OCI-LY7 (cell line): ENCODE data around the gene GNAI2. TPM values are rescaled to one million over a fixed set of nuclear protein-coding genes. Genes with fewer than 3 reads are reported as not detected.

Source experiments
- BruUV-seq: library from RNA; stranded (reverse); fragments of 400-500 nt; replicated peaks from 2 replicates; lab custom pipeline; 2021; lab: Mats Ljungman, UMichigan
- CTCF ChIA-PET: fragments of 300-600 bp; sonication (Branson Sonifier 250); formaldehyde crosslinking; loops from one replicate; lab custom pipeline; 2022; ENCODE audit warnings: antibody characterized with exemption; ENCODE audit not compliant: unreplicated experiment; lab: Charles Lee
- POLR2A ChIA-PET: fragments of 300-600 bp; sonication (Branson Sonifier 250); formaldehyde crosslinking; loops from one replicate; lab custom pipeline; 2022; ENCODE audit warnings: antibody characterized with exemption; lab: Charles Lee
- DNase-seq: peaks from one replicate; pipeline ENCODE4 v3.0.0-alpha.2; 2015; ENCODE audit warnings: low spot score
- H2AFZ ChIP-seq: fragments of 200-600 bp; sonication (generic), shearing (Covaris generic); 2 replicates; pipeline ENCODE4 v1.6.1; 2014; ENCODE audit warnings: mild to moderate bottlenecking, antibody characterized with exemption, low read length, moderate library complexity
- H3K27ac ChIP-seq: fragments of 200-600 bp; sonication (generic); 2 replicates; pipeline ENCODE4 v1.5.1; 2014; ENCODE audit warnings: mixed run types, low read depth, mild to moderate bottlenecking, moderate library complexity, low read length, inconsistent platforms; ENCODE audit not compliant: poor library complexity, severe bottlenecking
- H3K36me3 ChIP-seq: fragments of 200-600 bp; sonication (generic); 2 replicates; pipeline ENCODE4 v1.6.1; 2014; ENCODE audit warnings: mild to moderate bottlenecking, antibody characterized with exemption, low read length, moderate library complexity, mixed read lengths; ENCODE audit not compliant: insufficient read depth
- H3K4me1 ChIP-seq: fragments of 200-600 bp; sonication (generic); 2 replicates; pipeline ENCODE4 v1.5.1; 2014; ENCODE audit warnings: mild to moderate bottlenecking, low read length; ENCODE audit not compliant: insufficient read depth, poor library complexity, severe bottlenecking
- H3K4me2 ChIP-seq: fragments of 200-600 bp; sonication (generic); 2 replicates; pipeline ENCODE4 v1.6.1; 2014; ENCODE audit warnings: mild to moderate bottlenecking, low read length
- H3K4me3 ChIP-seq: fragments of 200-600 bp; sonication (generic); 2 replicates; pipeline ENCODE4 v1.5.1; 2014; ENCODE audit warnings: mild to moderate bottlenecking, low read depth, low read length; ENCODE audit not compliant: poor library complexity, severe bottlenecking
- H3K79me2 ChIP-seq: fragments of 200-600 bp; sonication (generic); 2 replicates; pipeline ENCODE4 v1.6.1; 2016; ENCODE audit warnings: low read depth, mild to moderate bottlenecking, low read length, moderate library complexity, mixed read lengths; ENCODE audit not compliant: insufficient read depth
- H3K9me2 ChIP-seq: fragments of 200-600 bp; sonication (generic); 2 replicates; pipeline ENCODE4 v1.6.1; 2016; ENCODE audit warnings: mild to moderate bottlenecking, low read length, mixed read lengths; ENCODE audit not compliant: insufficient read depth
- H3K9me3 ChIP-seq: fragments of 200-600 bp; sonication (generic); 2 replicates; pipeline ENCODE4 v1.6.1; 2014; ENCODE audit warnings: mild to moderate bottlenecking, mixed run types, low read length, mixed read lengths
- H4K20me1 ChIP-seq: fragments of 200-600 bp; sonication (generic); 2 replicates; pipeline ENCODE4 v1.6.1; 2014; ENCODE audit warnings: mild to moderate bottlenecking, antibody characterized with exemption, low read length, moderate library complexity, mixed read lengths; ENCODE audit not compliant: insufficient read depth
- EZH2phosphoT487 ChIP-seq: fragments of 200-600 bp; sonication (generic); IDR thresholded peaks from 2 replicates; pipeline ENCODE4 v1.6.1; 2018; ENCODE audit warnings: low read depth, borderline replicate concordance, mild to moderate bottlenecking, mixed run types, antibody characterized with exemption, low read length, moderate library complexity, mixed read lengths
- intact Hi-C: fragments of 100-400 bp; cut with micrococcal nuclease; formaldehyde crosslinking; loops from one replicate; pipeline ENCODE4 v1.10.0; 2022; ENCODE audit not compliant: unreplicated experiment
- total RNA-seq, 2 experiments: library from RNA; depleted of rRNA in 1 of 2; stranded (reverse); fragments of >200 nt in 1 of 2; shearing (Covaris generic) in 1 of 2; gene quantifications; 2 replicates each; pipeline ENCODE4 v1.2.3, GENCODE V29; 2014 to 2022
- TF ChIP-seq, protein P1 (sequence below): fragments of 200-600 bp; sonication (generic); conservative IDR thresholded peaks from 2 replicates; pipeline ENCODE4 v1.5.1; 2014; ENCODE audit warnings: mild to moderate bottlenecking, antibody characterized with exemption, low read length, moderate library complexity, mixed read lengths

Gene GNAI2
- total RNA-seq, 2 experiments from 2014 or later = 190 to 256 TPM

DNA sequence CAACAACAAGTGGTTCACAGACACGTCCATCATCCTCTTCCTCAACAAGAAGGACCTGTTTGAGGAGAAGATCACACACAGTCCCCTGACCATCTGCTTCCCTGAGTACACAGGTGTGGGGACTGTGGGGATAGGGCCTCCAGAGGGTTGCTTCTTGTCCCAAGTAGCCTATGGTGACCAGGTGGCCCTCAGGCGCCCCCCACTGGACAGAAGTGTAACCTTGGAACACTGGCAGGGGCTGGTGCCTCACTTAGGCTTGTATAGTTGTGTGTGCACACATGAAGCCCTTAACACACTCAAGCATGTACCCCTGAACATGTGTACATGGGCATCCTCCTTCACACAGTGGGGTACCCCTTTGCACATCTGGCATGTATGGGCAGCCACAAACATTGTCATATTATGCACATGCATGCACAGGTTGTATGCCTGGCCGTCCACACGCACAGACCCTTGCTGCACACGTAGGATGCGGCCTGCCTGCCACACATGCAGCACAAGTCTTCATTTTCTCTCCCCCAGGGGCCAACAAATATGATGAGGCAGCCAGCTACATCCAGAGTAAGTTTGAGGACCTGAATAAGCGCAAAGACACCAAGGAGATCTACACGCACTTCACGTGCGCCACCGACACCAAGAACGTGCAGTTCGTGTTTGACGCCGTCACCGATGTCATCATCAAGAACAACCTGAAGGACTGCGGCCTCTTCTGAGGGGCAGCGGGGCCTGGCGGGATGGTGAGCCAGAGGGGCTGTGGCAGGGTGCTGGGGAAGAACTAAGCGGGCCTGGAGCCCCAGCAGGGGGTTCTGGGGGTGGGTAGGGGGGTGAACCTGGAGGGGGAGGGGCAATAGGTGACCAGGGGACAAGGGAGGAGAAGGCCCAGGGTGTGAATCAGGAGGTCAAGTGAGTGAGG lies 21.2 kb downstream of the GNAI2 start:
- CTCF ChIA-PET = interaction anchor here (1.7 kb wide), 1 partner anchor 11 kb away, joined by 8 read pairs; no protein-coding TSS in a partner anchor
- POLR2A ChIA-PET = no interaction called here
- no peaks in the 10 kb centered on the region for H3K79me2 ChIP-seq
- H3K36me3 ChIP-seq = peaks cover 67% of the 10 kb centered on the region
- H3K4me3 ChIP-seq = no peak overlapping the region
- H3K9me3 ChIP-seq = no peaks in the 10 kb centered on the region
- TF ChIP-seq EZH2phosphoT487 = no peak
- TF ChIP-seq, protein P1, sequence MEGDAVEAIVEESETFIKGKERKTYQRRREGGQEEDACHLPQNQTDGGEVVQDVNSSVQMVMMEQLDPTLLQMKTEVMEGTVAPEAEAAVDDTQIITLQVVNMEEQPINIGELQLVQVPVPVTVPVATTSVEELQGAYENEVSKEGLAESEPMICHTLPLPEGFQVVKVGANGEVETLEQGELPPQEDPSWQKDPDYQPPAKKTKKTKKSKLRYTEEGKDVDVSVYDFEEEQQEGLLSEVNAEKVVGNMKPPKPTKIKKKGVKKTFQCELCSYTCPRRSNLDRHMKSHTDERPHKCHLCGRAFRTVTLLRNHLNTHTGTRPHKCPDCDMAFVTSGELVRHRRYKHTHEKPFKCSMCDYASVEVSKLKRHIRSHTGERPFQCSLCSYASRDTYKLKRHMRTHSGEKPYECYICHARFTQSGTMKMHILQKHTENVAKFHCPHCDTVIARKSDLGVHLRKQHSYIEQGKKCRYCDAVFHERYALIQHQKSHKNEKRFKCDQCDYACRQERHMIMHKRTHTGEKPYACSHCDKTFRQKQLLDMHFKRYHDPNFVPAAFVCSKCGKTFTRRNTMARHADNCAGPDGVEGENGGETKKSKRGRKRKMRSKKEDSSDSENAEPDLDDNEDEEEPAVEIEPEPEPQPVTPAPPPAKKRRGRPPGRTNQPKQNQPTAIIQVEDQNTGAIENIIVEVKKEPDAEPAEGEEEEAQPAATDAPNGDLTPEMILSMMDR = peak; percentile 85
- H3K4me2 ChIP-seq = no peak overlapping the region
- H3K4me1 ChIP-seq = peaks cover 4% of the 10 kb centered on the region
- no peaks in the 10 kb centered on the region for H3K9me2 ChIP-seq
- no peak overlapping the region for H3K27ac ChIP-seq
- H2AFZ ChIP-seq = no peak overlapping the region
- H4K20me1 ChIP-seq = no peaks in the 10 kb centered on the region
- BruUV-seq = no TSS peak
- intact Hi-C loops = loop anchor here (1.0 kb wide), 1 partner anchor 30 kb away; no protein-coding TSS in a partner anchor
- DNase-seq = peak; percentile 49

DNA sequence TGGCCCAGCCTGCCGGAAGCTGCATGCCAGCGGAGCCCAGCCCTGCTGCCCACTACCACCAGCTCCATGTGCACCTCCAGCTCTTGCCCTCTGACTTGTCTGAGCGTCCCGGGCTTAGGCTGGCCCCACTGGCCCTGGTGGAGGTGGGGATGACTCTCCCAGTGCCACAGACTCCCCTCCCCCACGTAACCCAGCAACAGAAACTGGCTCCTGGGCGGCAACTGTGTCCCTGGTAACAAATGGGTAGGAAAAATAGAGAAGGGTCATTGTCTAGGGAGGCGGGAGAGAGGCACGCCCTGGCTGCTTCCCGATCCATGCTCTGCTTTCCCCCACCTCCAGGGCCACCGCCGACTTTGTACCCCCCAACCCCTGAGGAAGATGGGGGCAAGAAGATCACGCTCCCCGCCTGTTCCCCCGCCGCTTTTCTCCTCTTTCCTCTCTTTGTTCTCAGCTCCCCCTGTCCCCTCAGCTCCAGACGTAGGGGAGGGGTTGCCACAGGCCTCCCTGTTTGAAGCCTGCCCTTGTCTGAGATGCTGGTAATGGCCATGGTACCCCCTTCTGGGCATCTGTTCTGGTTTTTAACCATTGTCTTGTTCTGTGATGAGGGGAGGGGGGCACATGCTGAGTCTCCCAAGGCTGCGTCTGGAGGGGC lies 22.2 kb downstream of the GNAI2 start:
- H2AFZ ChIP-seq = no peak overlapping the region
- no TSS peak for BruUV-seq
- no peaks in the 10 kb centered on the region for H3K9me3 ChIP-seq
- TF ChIP-seq, protein P1 = no peak
- no peak for TF ChIP-seq EZH2phosphoT487
- ChIA-PET CTCF (no interaction called here), POLR2A (no interaction called here)
- H3K79me2 ChIP-seq = no peaks in the 10 kb centered on the region
- peaks cover 4% of the 10 kb centered on the region for H3K4me1 ChIP-seq
- no peaks in the 10 kb centered on the region for H3K9me2 ChIP-seq
- H3K36me3 ChIP-seq = peaks cover 58% of the 10 kb centered on the region
- H4K20me1 ChIP-seq = no peaks in the 10 kb centered on the region
- DNase-seq = no peak
- intact Hi-C loops = no loop called here
- H3K4me2 ChIP-seq = no peak overlapping the region
- H3K4me3 ChIP-seq = no peak overlapping the region
- no peak overlapping the region for H3K27ac ChIP-seq
